ENCODE data around the gene EZH1. TPM values are rescaled to one million over a fixed set of nuclear protein-coding genes. Genes with fewer than 3 reads are reported as not detected.

Gene EZH1
- total and polyA plus RNA-seq, 2 of the 4 experiments (the other 2 are of a cell fraction), result 17.6 to 27.3 TPM

- ATAC-seq (ENCODE audit: low read depth), result no peak
- in situ Hi-C loops (cut with MboI; ENCODE audit: low sequenced_read_pairs), result no loop called here
- CTCF ChIA-PET, result no interaction called here
Observed at GRCh38 chr17:42706732-42707131, 38.1 kb downstream of the EZH1 start.

More at GRCh38 chr17:42706732-42707131, 38.1 kb downstream of the EZH1 start:
- POLR2A ChIA-PET (ENCODE audit: unreplicated experiment), result no interaction called here
- intact Hi-C loops (cut with micrococcal nuclease), result no loop called here
- H2AFZ ChIP-seq (replicated peaks; ENCODE audit: low read length, poor library complexity), result no peak overlapping the region
- H3K4me3 ChIP-seq (ENCODE audit: insufficient read depth, low read depth, low read length), result no peak overlapping the region
- BruUV-seq (replicated peaks), result no TSS peak
- DNase-seq, result no peak
- H3K9ac ChIP-seq (ENCODE audit: low read depth, low read length), result no peak overlapping the region
- no peak overlapping the region for H2BK20ac ChIP-seq (ENCODE audit: low read depth, low read length)
- no peak overlapping the region for H2BK5ac ChIP-seq (ENCODE audit: low read depth, low read length, poor library complexity, severe bottlenecking)
- no peak overlapping the region for H2AK5ac ChIP-seq (ENCODE audit: low read depth, low read length)
- H4K8ac ChIP-seq (ENCODE audit: low read depth in 2 of 2, low read length in 2 of 2), result no peak overlapping the region
- H3K4me1 ChIP-seq (ENCODE audit: control insufficient read depth, insufficient read depth, low read length), result no peaks in the 10 kb centered on the region
- no peaks in the 10 kb centered on the region for H3K9me3 ChIP-seq (ENCODE audit: control insufficient read depth, insufficient read depth, low read length)
- H3K79me1 ChIP-seq (ENCODE audit: low read depth in 1 of 2, low read length in 2 of 2), result no peaks in the 10 kb centered on the region
- H2AK9ac ChIP-seq (replicated peaks; ENCODE audit: low read depth, low read length, poor library complexity), result no peak overlapping the region
- peaks cover 71% of the 10 kb centered on the region for H3K36me3 ChIP-seq (ENCODE audit: control insufficient read depth, insufficient read depth, low read length)
- dilution Hi-C loops (cut with HindIII; ENCODE audit: low sequenced_read_pairs, unreplicated experiment), result no loop called here
- no peak overlapping the region for H3K56ac ChIP-seq (ENCODE audit: extremely low read depth, insufficient read depth, low read length)
- no peak overlapping the region for H3K4ac ChIP-seq (ENCODE audit: low read depth, low read length)
- no peak overlapping the region for H3K27ac ChIP-seq (ENCODE audit: insufficient read depth, low read length)
- no peaks in the 10 kb centered on the region for H3K9me1 ChIP-seq (ENCODE audit: insufficient read depth, low read length)
- H4K5ac ChIP-seq (ENCODE audit: low read depth, low read length), result no peak overlapping the region
- no peak overlapping the region for H2BK120ac ChIP-seq (ENCODE audit: low read depth, low read length)
- H3K14ac ChIP-seq (replicated peaks; ENCODE audit: low read depth, low read length), result no peak overlapping the region
- no peak overlapping the region for H3K4me2 ChIP-seq (ENCODE audit: low read depth, low read length)
- H3K18ac ChIP-seq (ENCODE audit: low read depth, low read length), result no peak overlapping the region
- WGBS, 2 experiments (ENCODE audit: extremely low coverage in 2 of 2, insufficient read length in 1 of 2), result no CpG with 5 or more reads among the region's 5 CpGs
- no peaks in the 10 kb centered on the region for H3K27me3 ChIP-seq (ENCODE audit: control insufficient read depth, insufficient read depth, low read length)
- no peak for TF ChIP-seq MXI1 (IDR thresholded peaks at IDR 0.05; ENCODE audit: borderline replicate concordance, low read depth, low read length)
- TF ChIP-seq MAZ (IDR thresholded peaks at IDR 0.05; ENCODE audit: borderline replicate concordance, low read depth, low read length), result no peak
- no peak for TF ChIP-seq CTCF (conservative IDR thresholded peaks at IDR 0.05; ENCODE audit: low read depth, low read length)
- no peak for TF ChIP-seq RFX5 (IDR thresholded peaks at IDR 0.05; ENCODE audit: low read depth, low read length)
- no peak overlapping the region for H3K23ac ChIP-seq (ENCODE audit: low read depth, low read length)
- H4K20me1 ChIP-seq (ENCODE audit: insufficient read depth, low read length), result no peaks in the 10 kb centered on the region
- H4K91ac ChIP-seq (ENCODE audit: insufficient read depth, low read depth, low read length), result no peak overlapping the region
- H2BK15ac ChIP-seq (ENCODE audit: low read depth, low read length), result no peak overlapping the region

All from IMR-90 (cell line).